Measurements from ENCODE around the gene NKX2-8. TPM values are rescaled to one million over a fixed set of nuclear protein-coding genes. Genes with fewer than 3 reads are reported as not detected.

The NKX2-8 gene
- total RNA-seq, 1 donor from 2014 or later = not detected

DNA sequence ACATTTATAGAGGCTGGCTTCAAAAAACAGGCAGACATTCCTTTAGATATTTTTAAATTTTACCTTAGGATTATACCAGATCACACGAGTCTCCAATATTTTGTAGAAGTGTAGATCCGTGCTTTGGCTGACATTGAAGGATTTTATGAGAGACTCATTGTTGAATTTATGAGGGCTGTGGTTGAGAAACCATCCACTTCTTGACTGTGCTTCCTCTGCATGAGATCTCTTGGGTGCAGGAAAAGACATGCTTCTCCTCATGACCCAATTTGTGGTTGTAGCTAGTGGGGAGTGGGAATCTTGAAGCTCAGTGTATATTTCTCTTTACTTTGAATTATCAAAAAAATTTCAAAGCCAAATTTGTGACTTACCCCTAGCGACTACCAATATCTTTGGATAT is 36.7 kb upstream of the NKX2-8 start:
- no peak overlapping the region for H3K27ac ChIP-seq (ENCODE audit: low read depth, low read length)
- H3K36me3 ChIP-seq (ENCODE audit: insufficient read depth, low read length) = no peaks in the 10 kb centered on the region
- Mint-ChIP-seq H3K36me3 (ENCODE audit: low read depth, unreplicated experiment) (no peaks in the 10 kb centered on the region), H3K9me3 (ENCODE audit: unreplicated experiment) (no peaks in the 10 kb centered on the region), H3K4me3 (ENCODE audit: unreplicated experiment) (no peak overlapping the region), H3K27me3 (ENCODE audit: low read depth, unreplicated experiment) (peaks cover 13% of the 10 kb centered on the region), H3K27ac (ENCODE audit: unreplicated experiment) (no peak overlapping the region), H3K4me1 (ENCODE audit: low read depth, unreplicated experiment) (no peaks in the 10 kb centered on the region)
- no peak for DNase-seq (ENCODE audit: low read depth)
- H2AFZ ChIP-seq (ENCODE audit: low read depth, low read length) = no peak overlapping the region
- no peak overlapping the region for H3K4me2 ChIP-seq (ENCODE audit: low read length)
- H3K79me2 ChIP-seq (ENCODE audit: insufficient read depth, low read length) = no peaks in the 10 kb centered on the region
- no peak for TF ChIP-seq EZH2 (IDR thresholded peaks at IDR 0.05; ENCODE audit: insufficient read depth, low read length)
- TF ChIP-seq, protein P1, sequence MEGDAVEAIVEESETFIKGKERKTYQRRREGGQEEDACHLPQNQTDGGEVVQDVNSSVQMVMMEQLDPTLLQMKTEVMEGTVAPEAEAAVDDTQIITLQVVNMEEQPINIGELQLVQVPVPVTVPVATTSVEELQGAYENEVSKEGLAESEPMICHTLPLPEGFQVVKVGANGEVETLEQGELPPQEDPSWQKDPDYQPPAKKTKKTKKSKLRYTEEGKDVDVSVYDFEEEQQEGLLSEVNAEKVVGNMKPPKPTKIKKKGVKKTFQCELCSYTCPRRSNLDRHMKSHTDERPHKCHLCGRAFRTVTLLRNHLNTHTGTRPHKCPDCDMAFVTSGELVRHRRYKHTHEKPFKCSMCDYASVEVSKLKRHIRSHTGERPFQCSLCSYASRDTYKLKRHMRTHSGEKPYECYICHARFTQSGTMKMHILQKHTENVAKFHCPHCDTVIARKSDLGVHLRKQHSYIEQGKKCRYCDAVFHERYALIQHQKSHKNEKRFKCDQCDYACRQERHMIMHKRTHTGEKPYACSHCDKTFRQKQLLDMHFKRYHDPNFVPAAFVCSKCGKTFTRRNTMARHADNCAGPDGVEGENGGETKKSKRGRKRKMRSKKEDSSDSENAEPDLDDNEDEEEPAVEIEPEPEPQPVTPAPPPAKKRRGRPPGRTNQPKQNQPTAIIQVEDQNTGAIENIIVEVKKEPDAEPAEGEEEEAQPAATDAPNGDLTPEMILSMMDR (IDR thresholded peaks at IDR 0.05; ENCODE audit: insufficient read depth, low read depth, low read length) = no peak
- no peaks in the 10 kb centered on the region for H4K20me1 ChIP-seq (ENCODE audit: insufficient read depth, low read length)
- H3K9ac ChIP-seq (ENCODE audit: low read length) = no peak overlapping the region
- no peaks in the 10 kb centered on the region for H3K4me1 ChIP-seq (ENCODE audit: insufficient read depth, low read length)
- H3K4me3 ChIP-seq (ENCODE audit: insufficient read depth, low read depth, low read length) = no peak overlapping the region
- no peaks in the 10 kb centered on the region for H3K27me3 ChIP-seq (ENCODE audit: insufficient read depth, low read length)
- no peaks in the 10 kb centered on the region for H3K9me3 ChIP-seq (ENCODE audit: insufficient read depth, low read depth, low read length)
- no peak for FAIRE-seq

DNA sequence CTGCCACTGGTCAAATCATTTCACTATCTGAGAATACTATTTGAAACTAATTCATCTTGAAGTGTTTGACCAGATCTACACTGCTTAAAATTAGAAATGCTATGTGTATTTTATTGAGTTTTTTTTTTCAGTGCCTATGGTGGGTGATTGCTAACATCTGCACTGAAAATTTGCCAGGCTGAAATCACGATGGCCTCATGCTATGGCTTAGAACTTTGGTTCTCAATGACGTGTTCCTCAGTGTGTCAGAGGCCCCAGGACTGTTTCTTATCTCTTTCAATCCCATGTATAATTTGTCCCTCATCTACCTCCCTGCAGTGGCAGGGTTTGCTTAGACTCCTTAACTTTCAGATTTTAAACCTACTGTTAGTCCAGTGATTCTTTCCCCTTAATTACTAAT is 36.2 kb upstream of the NKX2-8 start:
- H3K4me1 ChIP-seq (ENCODE audit: insufficient read depth, low read length) = no peaks in the 10 kb centered on the region
- H2AFZ ChIP-seq (ENCODE audit: low read depth, low read length) = no peak overlapping the region
- FAIRE-seq (no peak), DNase-seq (ENCODE audit: low read depth) (no peak)
- peaks cover 2% of the 10 kb centered on the region for H3K27me3 ChIP-seq (ENCODE audit: insufficient read depth, low read length)
- H3K36me3 Mint-ChIP-seq (ENCODE audit: low read depth, unreplicated experiment) = no peaks in the 10 kb centered on the region
- no peak overlapping the region for H3K27ac ChIP-seq (ENCODE audit: low read depth, low read length)
- H3K9ac ChIP-seq (ENCODE audit: low read length) = no peak overlapping the region
- no peaks in the 10 kb centered on the region for H3K9me3 Mint-ChIP-seq (ENCODE audit: unreplicated experiment)
- no peak overlapping the region for H3K4me2 ChIP-seq (ENCODE audit: low read length)
- no peaks in the 10 kb centered on the region for H3K36me3 ChIP-seq (ENCODE audit: insufficient read depth, low read length)
- no peaks in the 10 kb centered on the region for H4K20me1 ChIP-seq (ENCODE audit: insufficient read depth, low read length)
- TF ChIP-seq, protein P1 (IDR thresholded peaks at IDR 0.05; ENCODE audit: insufficient read depth, low read depth, low read length) = no peak
- TF ChIP-seq EZH2 (IDR thresholded peaks at IDR 0.05; ENCODE audit: insufficient read depth, low read length) = no peak
- no peak overlapping the region for H3K4me3 ChIP-seq (ENCODE audit: insufficient read depth, low read depth, low read length)
- H3K4me3 Mint-ChIP-seq (ENCODE audit: unreplicated experiment) = no peak overlapping the region
- H3K27ac Mint-ChIP-seq (ENCODE audit: unreplicated experiment) = no peak overlapping the region
- H3K79me2 ChIP-seq (ENCODE audit: insufficient read depth, low read length) = no peaks in the 10 kb centered on the region
- no peaks in the 10 kb centered on the region for H3K9me3 ChIP-seq (ENCODE audit: insufficient read depth, low read depth, low read length)
- H3K27me3 Mint-ChIP-seq (ENCODE audit: low read depth, unreplicated experiment) = peaks cover 17% of the 10 kb centered on the region
- no peaks in the 10 kb centered on the region for H3K4me1 Mint-ChIP-seq (ENCODE audit: low read depth, unreplicated experiment)

DNA sequence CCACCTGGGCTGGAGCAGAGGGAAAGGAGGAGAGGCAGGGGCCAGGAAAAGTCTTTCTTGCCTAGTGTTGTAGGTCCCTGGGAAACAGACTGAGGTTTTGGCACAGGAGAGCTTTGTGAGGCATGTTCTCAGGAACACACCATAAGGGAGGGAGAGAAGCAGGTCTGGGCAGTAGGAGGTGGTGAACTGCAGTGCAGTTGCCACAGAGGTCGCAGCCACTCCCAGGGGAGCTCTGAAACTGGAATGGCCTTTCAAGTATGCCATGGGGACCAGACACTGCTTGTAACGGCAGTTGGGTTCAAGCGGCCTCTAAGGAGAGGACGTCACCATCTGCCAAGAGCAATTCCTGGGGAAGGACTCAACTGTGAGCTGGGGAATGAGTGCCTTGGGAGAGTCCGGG is 35.4 kb upstream of the NKX2-8 start:
- Mint-ChIP-seq H3K27ac (ENCODE audit: unreplicated experiment) (no peak overlapping the region), H3K4me1 (ENCODE audit: low read depth, unreplicated experiment) (no peaks in the 10 kb centered on the region), H3K4me3 (ENCODE audit: unreplicated experiment) (no peak overlapping the region), H3K27me3 (ENCODE audit: low read depth, unreplicated experiment) (peaks cover 14% of the 10 kb centered on the region), H3K36me3 (ENCODE audit: low read depth, unreplicated experiment) (no peaks in the 10 kb centered on the region), H3K9me3 (ENCODE audit: unreplicated experiment) (no peaks in the 10 kb centered on the region)
- Histone ChIP-seq H3K4me3 (ENCODE audit: insufficient read depth, low read depth, low read length) (no peak overlapping the region), H3K4me1 (ENCODE audit: insufficient read depth, low read length) (no peaks in the 10 kb centered on the region), H2AFZ (ENCODE audit: low read depth, low read length) (no peak overlapping the region), H3K36me3 (ENCODE audit: insufficient read depth, low read length) (no peaks in the 10 kb centered on the region), H3K27me3 (ENCODE audit: insufficient read depth, low read length) (peaks cover 3% of the 10 kb centered on the region), H3K27ac (ENCODE audit: low read depth, low read length) (no peak overlapping the region), H3K79me2 (ENCODE audit: insufficient read depth, low read length) (no peaks in the 10 kb centered on the region), H3K4me2 (ENCODE audit: low read length) (no peak overlapping the region), H3K9me3 (ENCODE audit: insufficient read depth, low read depth, low read length) (no peaks in the 10 kb centered on the region), H3K9ac (ENCODE audit: low read length) (no peak overlapping the region), H4K20me1 (ENCODE audit: insufficient read depth, low read length) (no peaks in the 10 kb centered on the region)
- DNase-seq (ENCODE audit: low read depth) = no peak
- no peak for TF ChIP-seq EZH2 (IDR thresholded peaks at IDR 0.05; ENCODE audit: insufficient read depth, low read length)
- TF ChIP-seq, protein P1 (IDR thresholded peaks at IDR 0.05; ENCODE audit: insufficient read depth, low read depth, low read length) = no peak
- no peak for FAIRE-seq

Measured in astrocyte (in vitro differentiated cells and primary cell).